HT-29 (cell line): ENCODE results near the gene ADH6. TPM values are rescaled to one million over a fixed set of nuclear protein-coding genes. Genes with fewer than 3 reads are reported as not detected.
A peak's percentile ranks its signal among the peaks of the same experiment; 100 is the strongest.
"Not testable (repeated sequence)": the region's sequence is repeated elsewhere in the genome, so short reads cannot be mapped to it uniquely, and the experiment has no call there.

Experiments used
- DNase-seq: peaks from one replicate; pipeline ENCODE4 v3.0.0-alpha.2; 2015; ENCODE audit warnings: low spot score
- total RNA-seq: library from RNA; depleted of rRNA; stranded (reverse); fragments of >200 nt; shearing (Covaris generic); gene quantifications from 2 replicates; pipeline ENCODE4 v1.2.3, GENCODE V29; 2014; rRNA removed

ADH6 gene
- total RNA-seq, 1 experiment from 2014 or later = 0.13 TPM

DNA sequence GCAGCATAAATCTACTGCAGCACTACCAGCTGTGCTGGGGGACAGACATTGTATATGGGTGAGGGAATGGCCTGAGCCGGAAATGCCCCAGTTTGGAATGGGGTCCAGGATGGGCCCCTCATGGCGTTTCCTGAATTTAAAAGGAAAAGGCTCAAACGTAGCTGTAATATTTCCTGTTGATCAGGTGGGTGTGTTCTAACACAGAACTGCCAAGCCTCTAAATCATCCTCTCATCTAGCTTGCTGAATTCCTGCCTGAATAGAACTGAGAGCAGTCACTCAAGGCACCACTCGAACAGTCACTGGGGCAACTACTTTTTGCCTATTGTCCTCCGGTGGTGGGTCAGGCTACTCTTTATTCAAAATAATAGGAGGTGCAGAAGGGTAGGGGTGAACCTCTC lies 28.7 kb downstream of the ADH6 start:
- DNase-seq = no peak

- DNase-seq = not testable (repeated sequence)
Observed at GRCh38 chr4:99189900-99190299, 29.1 kb downstream of the ADH6 start.

DNA sequence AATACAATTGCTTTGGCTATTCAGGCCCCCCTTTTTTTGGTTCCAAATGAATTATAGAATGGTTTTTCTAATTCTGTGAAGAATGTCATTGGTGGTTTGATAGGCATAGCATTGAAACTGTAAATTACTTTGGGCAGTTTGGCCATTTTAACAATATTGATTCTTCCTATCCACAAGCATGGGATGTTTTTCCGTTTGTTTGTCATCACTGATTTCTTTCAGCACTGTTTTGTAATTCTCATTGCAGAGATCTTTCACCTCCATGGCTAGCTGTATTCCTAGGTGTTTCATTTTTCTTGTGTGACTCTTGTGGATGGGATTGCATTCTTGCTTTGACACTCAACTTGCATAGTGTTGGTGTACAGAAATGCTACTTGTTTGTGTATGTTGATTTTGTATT lies 33.0 kb downstream of the ADH6 start:
- no peak for DNase-seq

- no peak for DNase-seq
Observed at GRCh38 chr4:99185581-99185980, 33.5 kb downstream of the ADH6 start.

GRCh38 chr4:99180382-99181070 lies 38.5 kb downstream of the ADH6 start:
- DNase-seq = no peak

- no peak for DNase-seq
Observed at GRCh38 chr4:99179626-99180025, 39.4 kb downstream of the ADH6 start.

DNA sequence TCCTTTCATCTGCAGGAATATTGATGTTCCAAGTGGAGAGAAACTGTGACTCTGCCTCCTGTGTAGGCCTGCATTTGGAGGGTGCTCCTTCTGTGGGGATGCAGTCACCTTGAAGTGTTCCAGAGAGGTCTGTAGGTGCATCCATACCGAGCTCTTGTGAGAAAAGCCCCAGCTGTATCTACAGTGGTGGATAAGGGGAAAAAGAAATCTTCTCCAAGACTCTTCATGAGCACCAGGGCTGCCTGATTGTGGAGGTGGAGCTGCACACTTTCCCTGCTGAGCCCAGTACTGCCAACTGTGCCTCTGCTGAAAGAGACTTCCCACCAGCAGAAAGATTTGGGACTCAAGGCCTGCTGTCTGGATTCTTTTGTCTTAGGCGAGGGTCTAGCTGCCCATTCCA lies 39.9 kb downstream of the ADH6 start:
- DNase-seq = no peak

GRCh38 chr4:99166544-99166943 lies 52.5 kb downstream of the ADH6 start:
- no peak for DNase-seq

- no peak for DNase-seq
Observed at GRCh38 chr4:99165978-99166377, 53.1 kb downstream of the ADH6 start.

DNA sequence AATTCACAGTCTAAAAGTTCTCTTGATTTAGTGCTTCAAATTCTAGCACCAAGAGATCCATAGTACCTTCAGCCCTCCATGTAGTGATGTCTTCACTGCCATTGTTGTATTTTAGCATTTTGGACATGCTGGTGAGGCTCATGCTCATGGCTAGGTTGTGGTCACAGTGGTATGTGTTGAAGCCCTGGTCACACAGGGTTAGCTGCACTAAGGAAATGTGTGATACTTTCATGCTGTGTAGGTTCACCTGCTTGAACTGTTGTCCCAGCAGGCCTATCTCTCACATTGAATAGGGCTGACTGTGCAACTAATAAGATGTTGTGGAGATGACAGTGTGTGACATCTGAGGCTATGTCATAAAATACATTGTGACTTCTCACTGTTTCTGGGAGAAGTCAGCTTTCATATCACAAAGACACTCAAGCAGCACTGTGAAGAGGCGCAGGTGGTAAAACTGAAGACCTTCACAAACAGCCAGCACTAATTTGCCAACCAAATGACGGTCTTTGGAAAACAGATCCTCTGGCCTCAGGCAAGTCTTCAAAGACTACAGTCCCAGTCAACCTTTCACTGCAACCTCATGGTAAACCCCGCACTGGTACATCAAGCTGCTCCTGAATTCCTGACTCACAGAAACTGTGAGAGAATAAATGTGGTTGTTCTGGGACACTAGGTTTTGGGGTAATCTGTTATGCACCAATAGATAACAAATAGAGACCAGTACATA lies 57.5 kb downstream of the ADH6 start:
- no peak for DNase-seq

- no peak for DNase-seq
Observed at GRCh38 chr4:99159699-99160098, 59.3 kb downstream of the ADH6 start.

DNA sequence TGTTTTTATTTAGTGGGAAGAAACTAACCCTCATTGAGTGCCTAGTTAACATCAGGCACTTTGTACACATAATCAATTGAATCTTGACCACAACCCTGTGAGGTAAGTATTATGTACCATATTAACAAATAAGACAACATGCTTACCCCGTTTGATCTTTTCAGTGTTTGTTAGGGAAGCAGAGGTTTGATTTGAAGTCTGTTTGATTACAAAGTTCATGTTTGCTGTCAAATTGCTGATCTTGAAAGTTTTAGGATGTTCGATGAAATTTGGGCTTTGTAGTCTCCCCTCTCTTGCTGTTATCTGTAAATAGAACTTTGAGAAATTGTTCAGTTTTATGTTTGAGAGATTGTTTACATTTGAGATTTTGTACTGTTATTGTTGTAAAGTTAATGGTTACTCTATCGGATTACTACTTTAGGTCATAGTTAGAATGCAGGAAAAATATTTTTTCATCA lies 61.5 kb downstream of the ADH6 start:
- peak; percentile 52 for DNase-seq

- peak; percentile 13 for DNase-seq
Observed at GRCh38 chr4:99156992-99157391, 62.1 kb downstream of the ADH6 start.

- DNase-seq = no peak
Observed at GRCh38 chr4:99154658-99155342, 64.2 kb downstream of the ADH6 start.

Other genes with a start within 250 kb of the ADH6 start
- 55.3 and 60.0 TPM in 2 replicates for gene METAP1, start 223.5 kb downstream of the ADH6 start, total RNA-seq
- 82.6 and 85.5 TPM in 2 replicates for gene ADH5, start 130.5 kb downstream of the ADH6 start, total RNA-seq
- not detected in 2 replicates for gene ADH4, start 74.9 kb downstream of the ADH6 start, total RNA-seq
- gene ADH1A, start 71.7 kb upstream of the ADH6 start, total RNA-seq = not detected in 2 replicates
- not detected in 2 replicates for gene ADH1B, start 102.2 kb upstream of the ADH6 start, total RNA-seq
- gene ADH1C, start 133.5 kb upstream of the ADH6 start, total RNA-seq = 2.7 and 5.9 TPM in 2 replicates
- not detected in 2 replicates for gene ADH7, start 216.1 kb upstream of the ADH6 start, total RNA-seq